Muscle layer of duodenum (tissue), 2 donors: ENCODE results near the gene WNT5B.

Source experiments
- H3K27ac ChIP-seq: one replicate; pipeline ENCODE4 v1.7.0; 2013; ENCODE audit warnings: mild to moderate bottlenecking, low read length
- H3K27me3 ChIP-seq: one replicate; pipeline ENCODE4 v1.7.0; 2013; ENCODE audit warnings: low read depth, mild to moderate bottlenecking, control low read depth, low read length
- H3K36me3 ChIP-seq, 2 donors: one replicate each; pipeline ENCODE4 v1.7.0; 2013; ENCODE audit warnings: low read length in 2 of 2, control low read depth in 1 of 2, mild to moderate bottlenecking in 1 of 2; ENCODE audit not compliant: insufficient read depth in 2 of 2, control insufficient read depth in 1 of 2
- H3K4me1 ChIP-seq, 2 donors: one replicate each; pipeline ENCODE4 v1.7.0; 2013; ENCODE audit warnings: low read length in 2 of 2, mild to moderate bottlenecking in 2 of 2, control low read depth in 1 of 2, moderate library complexity in 1 of 2; ENCODE audit not compliant: insufficient read depth in 2 of 2, control insufficient read depth in 1 of 2
- H3K4me3 ChIP-seq, 2 donors: one replicate each; pipeline ENCODE4 v1.7.0; 2013; ENCODE audit warnings: low read length in 2 of 2, low read depth in 1 of 2, mild to moderate bottlenecking in 1 of 2
- H3K9me3 ChIP-seq, 2 donors: one replicate each; pipeline ENCODE4 v1.7.0; 2013; ENCODE audit warnings: low read length in 2 of 2, control low read depth in 1 of 2, mild to moderate bottlenecking in 1 of 2; ENCODE audit not compliant: control insufficient read depth in 1 of 2
- donor health status: healthy.

Gene WNT5B

DNA sequence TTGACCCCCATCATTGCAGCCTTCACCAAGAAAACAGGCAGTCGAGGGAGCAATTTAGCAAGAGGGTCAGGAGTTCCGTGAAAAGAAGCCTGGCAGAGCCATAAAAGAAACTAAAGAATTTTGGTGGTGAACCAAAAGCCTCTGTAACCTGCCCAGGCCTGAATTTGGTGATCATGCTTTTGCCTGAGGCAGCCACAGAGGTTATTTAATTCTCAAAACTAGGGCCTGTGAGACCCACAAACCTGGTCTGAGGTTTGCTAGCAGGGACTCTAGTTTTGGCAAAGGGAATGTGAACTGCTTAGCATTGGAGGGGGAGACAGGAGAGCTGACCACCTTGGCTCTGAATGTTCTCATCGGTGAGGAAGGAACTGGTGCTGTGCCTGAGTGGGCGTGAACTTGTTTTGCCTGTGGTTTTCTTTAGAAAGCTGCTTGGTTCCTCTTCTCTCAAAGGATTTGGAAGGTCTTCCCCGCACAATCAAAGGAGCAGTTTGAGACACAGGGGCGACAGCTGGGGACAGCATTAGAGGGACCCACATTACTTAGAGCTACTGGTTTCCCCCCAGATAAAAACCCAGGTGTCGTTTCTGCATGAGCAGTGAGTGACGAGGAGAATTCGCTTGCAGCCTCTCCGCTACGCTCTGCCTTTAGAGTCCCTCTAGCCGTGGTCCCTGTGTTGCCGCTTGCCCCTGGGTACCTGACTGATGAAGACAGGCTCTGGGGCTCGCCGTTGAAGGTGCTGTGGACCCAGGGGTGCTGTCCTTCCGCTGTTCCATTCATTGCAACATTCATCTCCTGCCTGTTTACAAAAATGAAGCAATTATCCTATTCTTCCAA, 12.6 kb upstream of the WNT5B start:
- H3K9me3 ChIP-seq: no peaks in the 10 kb centered on the region
- no peaks in the 10 kb centered on the region for H3K4me1 ChIP-seq
- no peak overlapping the region for H3K4me3 ChIP-seq
- H3K27ac ChIP-seq: no peak overlapping the region
- no peaks in the 10 kb centered on the region for H3K36me3 ChIP-seq
- H3K27me3 ChIP-seq: no peaks in the 10 kb centered on the region

DNA sequence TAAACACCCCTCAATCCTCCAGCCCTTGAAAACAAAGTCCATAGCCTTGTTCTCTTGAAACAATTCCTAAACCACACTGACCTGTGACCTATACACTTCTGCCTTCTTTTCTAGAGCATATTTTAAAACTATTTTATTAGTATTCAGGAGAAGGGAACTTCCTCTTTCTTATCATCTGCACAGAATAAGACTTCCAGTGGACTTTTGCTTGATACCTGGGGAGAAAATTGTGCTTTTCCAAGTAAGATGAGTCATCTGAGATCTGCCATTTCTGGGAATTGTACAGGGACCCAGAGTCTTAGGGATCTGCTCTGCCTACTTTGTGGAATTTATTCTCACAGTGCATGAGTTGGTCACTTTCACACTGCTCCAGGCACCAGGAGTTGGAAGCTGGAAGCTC, 10.5 kb upstream of the WNT5B start:
- Histone ChIP-seq H3K4me3 (no peak overlapping the region), H3K4me1 (no peaks in the 10 kb centered on the region), H3K27ac (no peak overlapping the region), H3K36me3 (no peaks in the 10 kb centered on the region), H3K9me3 (no peaks in the 10 kb centered on the region), H3K27me3 (no peaks in the 10 kb centered on the region)

DNA sequence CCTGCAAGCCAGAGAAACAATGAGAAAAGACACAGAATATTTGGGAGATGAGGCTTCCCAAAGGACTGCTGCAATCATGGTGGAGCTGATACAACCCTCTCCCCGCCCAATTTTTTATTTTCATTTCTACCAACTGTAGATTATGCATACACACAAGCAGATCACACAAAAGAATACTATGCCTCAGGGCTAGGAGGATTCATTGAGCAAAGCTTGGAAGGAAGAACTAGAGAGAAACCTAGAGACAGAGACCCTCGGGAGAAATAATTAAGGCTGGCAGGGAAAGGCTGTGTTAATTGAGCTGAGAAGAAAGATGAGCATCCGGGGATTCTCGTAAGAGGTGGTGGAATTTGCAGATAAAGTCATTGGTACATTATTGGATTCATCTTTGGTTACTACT, 9.9 kb upstream of the WNT5B start:
- no peaks in the 10 kb centered on the region for H3K27me3 ChIP-seq
- H3K27ac ChIP-seq: no peak overlapping the region
- H3K9me3 ChIP-seq: no peaks in the 10 kb centered on the region
- H3K4me1 ChIP-seq: no peaks in the 10 kb centered on the region
- H3K4me3 ChIP-seq: no peak overlapping the region
- H3K36me3 ChIP-seq: no peaks in the 10 kb centered on the region

DNA sequence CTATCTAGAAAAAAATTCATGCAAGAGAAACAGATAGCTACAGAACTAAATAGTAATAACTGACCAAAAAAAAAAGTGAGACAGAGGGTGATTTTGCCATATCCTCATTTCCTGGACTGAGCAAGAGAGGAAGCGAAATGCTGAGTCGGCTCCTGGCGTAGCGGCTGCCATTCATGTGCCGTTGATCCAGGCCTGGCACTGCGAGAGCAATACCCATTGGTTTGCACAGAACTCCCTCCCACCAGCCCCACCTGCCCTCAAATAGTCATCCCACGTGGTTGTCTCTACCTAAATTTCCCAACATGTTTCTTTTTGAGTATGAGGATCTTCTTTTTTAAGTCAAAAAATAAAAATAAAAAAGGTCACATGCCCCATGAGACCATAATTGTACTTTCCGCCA, 9.4 kb upstream of the WNT5B start:
- no peaks in the 10 kb centered on the region for H3K36me3 ChIP-seq
- H3K4me3 ChIP-seq: no peak overlapping the region
- H3K4me1 ChIP-seq: no peaks in the 10 kb centered on the region
- H3K27ac ChIP-seq: no peak overlapping the region
- H3K27me3 ChIP-seq: no peaks in the 10 kb centered on the region
- no peaks in the 10 kb centered on the region for H3K9me3 ChIP-seq

- H3K4me3 ChIP-seq: no peak overlapping the region
- H3K27me3 ChIP-seq: no peaks in the 10 kb centered on the region
- H3K27ac ChIP-seq: no peak overlapping the region
- H3K9me3 ChIP-seq: no peaks in the 10 kb centered on the region
- no peaks in the 10 kb centered on the region for H3K36me3 ChIP-seq
- no peaks in the 10 kb centered on the region for H3K4me1 ChIP-seq
These were observed 8.9 kb upstream of the WNT5B start for GRCh38 chr12:1620092-1620491.

DNA sequence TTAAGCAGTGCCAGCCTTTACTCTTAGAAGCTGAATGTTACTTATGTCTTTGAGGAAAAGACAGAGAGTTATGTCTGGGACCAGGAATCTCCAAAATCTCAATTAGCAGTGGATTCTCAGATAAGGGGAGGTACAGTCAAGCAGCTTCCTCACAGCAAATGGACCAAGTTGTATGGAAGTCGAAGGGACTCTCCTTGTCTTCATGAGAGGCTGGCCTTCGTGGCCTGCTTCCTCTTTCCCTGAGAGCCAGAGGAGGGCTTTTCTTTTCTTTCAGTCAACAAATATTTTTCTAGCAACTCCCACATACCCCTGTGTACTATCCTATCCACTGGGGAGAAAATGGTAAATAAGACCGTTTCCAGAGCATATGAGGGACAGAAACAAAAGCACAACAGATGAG, 6.6 kb upstream of the WNT5B start:
- Histone ChIP-seq H3K27me3 (no peaks in the 10 kb centered on the region), H3K9me3 (no peaks in the 10 kb centered on the region), H3K4me1 (peaks cover 0 to 3% of the 10 kb centered on the region in 2 donors), H3K36me3 (no peaks in the 10 kb centered on the region), H3K4me3 (no peak overlapping the region), H3K27ac (no peak overlapping the region)

GRCh38 chr12:1629338-1630132, 504 bp downstream of the WNT5B start:
- Histone ChIP-seq H3K27ac (no peak overlapping the region), H3K4me1 (peaks cover 0 to 15% of the 10 kb centered on the region in 2 donors), H3K9me3 (no peaks in the 10 kb centered on the region), H3K27me3 (peaks cover 6% of the 10 kb centered on the region), H3K36me3 (no peaks in the 10 kb centered on the region), H3K4me3 (peak overlapping the region; percentile 48 to 72)

GRCh38 chr12:1630133-1630826, 1.2 kb downstream of the WNT5B start:
- Histone ChIP-seq H3K4me3 (peak overlapping the region; percentile 48 to 72), H3K9me3 (no peaks in the 10 kb centered on the region), H3K27me3 (peaks cover 6% of the 10 kb centered on the region), H3K4me1 (peaks cover 0 to 22% of the 10 kb centered on the region in 2 donors), H3K36me3 (no peaks in the 10 kb centered on the region), H3K27ac (no peak overlapping the region)

DNA sequence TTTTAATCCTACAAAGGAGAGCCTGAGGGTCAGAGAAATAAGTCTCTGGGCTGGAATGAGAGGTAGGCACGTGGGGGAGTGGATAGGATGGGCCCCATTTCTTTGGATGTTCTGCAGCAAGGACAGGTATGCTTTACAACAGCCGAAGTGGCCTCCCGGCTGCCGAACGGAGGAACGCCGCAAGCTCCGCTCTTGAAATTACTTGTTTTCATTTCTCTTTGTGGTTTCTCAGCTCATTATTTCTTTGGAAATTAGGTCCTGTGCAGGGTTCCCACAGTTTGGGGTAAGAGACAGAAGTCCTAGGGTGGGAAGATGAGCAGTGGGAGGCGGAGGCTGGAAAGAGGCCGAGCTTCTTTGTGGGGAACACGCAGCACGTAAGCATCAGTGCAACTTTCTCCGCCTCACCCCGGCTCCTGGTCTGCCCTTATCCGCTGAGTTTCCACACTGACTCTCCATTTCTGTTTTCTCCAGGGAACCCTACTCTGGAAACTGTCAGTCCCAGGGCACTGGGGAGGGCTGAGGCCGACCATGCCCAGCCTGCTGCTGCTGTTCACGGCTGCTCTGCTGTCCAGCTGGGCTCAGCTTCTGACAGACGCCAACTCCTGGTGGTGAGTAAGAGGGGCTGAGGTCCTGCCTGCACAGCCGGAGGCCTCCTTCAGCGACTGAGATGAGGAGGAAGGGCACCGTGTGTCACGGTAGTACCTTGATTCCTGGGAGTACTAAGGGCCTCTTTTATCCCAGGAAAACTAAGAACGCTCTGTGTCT, 2.0 kb downstream of the WNT5B start:
- H3K27me3 ChIP-seq: peaks cover 6% of the 10 kb centered on the region
- H3K4me1 ChIP-seq: peaks cover 0 to 23% of the 10 kb centered on the region in 2 donors
- no peaks in the 10 kb centered on the region for H3K9me3 ChIP-seq
- no peaks in the 10 kb centered on the region for H3K36me3 ChIP-seq
- H3K4me3 ChIP-seq: peak overlapping the region; percentile 48 to 72
- no peak overlapping the region for H3K27ac ChIP-seq

- Histone ChIP-seq H3K27ac (no peak overlapping the region), H3K36me3 (no peaks in the 10 kb centered on the region), H3K27me3 (peaks cover 6% of the 10 kb centered on the region), H3K4me1 (peaks cover 0 to 23% of the 10 kb centered on the region in 2 donors), H3K4me3 (no peak overlapping the region), H3K9me3 (no peaks in the 10 kb centered on the region)
These were observed 3.7 kb downstream of the WNT5B start for GRCh38 chr12:1632702-1633101.
